HG02943 (cell line): ENCODE data around the gene B4GALT2.

Experiments
- ATAC-seq: cut with Tn5 transposase; IDR thresholded peaks from one replicate; pipeline ENCODE4 v1.9.1; 2021; ENCODE audit warnings: mild to moderate bottlenecking, low read depth, moderate library complexity; ENCODE audit not compliant: unreplicated experiment

B4GALT2 gene

DNA sequence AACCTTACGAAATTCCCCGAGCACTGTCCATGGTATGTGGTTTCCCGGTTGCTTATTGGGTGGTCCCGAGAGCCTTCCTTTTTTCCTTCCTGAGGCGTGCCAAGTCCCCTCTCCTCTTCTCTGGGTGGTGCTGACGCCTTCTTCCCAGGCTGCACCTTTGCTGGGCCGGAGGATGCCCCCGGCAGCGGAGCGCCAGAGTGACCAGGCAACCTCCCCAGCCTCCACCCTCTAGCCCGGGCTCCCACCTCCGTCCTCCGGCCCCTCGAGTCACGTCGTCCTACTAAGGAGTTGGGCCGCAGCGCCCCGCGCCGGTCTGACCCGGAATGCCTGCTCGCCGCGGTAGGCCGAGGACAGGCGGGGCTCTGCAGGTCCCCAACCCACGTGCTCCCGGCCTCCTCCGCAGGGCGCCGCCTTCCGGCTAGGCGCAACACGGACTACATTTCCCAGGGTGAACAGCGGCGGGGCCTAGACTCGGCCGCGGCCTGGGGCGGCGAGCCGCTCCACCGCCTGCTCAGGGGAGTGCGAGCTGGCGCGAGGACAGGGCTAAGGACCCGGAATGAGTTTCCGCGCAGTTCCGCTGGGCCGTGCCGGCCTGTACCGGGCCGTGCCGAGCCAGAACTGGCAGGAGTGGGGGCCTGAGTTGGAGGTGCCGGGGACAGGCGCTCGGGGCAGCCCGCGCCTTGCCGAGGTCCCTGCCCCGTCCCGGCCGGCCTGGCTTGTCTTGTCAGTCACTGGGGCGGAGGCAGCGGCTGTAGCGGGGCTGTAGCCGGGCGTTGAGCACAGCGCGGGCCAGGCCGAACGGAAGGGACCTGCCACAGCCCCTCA, 32.6 kb upstream of the B4GALT2 start, which contains the start of gene IPO13:
TSS of gene IPO13 (plus strand) at position 715 of the 825 bp plus-strand sequence. CDS start 651 bp downstream, outside the sequence.
- peak; percentile 87 for ATAC-seq

- ATAC-seq, result peak; percentile 3
Measured at GRCh38 chr1:43947061-43947873, 31.7 kb upstream of the B4GALT2 start.

DNA sequence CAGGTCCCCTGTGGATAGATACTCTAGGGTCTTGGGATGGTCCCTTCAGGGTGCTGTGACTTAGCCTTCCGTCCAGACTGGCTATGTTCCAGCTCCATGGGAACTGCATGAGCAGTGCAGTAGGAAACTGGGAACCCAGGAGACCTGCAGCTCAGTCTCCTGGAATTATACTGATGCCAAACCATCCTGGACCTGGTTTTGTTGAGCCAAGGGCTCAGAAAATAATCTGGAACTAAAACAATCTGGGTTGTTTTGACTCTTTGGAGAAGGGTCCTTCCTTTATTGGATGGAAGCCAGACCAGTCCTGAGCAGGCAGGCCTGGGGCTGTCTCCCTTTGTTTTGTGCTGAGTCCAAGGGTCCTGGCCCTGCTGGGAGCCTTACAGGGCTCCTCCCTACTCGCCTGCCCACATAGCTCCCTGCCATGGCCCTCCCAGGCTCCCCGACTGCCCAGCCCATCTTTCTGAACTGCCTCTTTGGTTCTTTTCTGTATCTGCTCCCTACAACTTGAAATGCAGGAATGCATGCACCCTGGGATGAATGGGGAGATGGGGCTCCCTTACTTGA, 31.1 kb upstream of the B4GALT2 start:
- ATAC-seq, result no peak

DNA sequence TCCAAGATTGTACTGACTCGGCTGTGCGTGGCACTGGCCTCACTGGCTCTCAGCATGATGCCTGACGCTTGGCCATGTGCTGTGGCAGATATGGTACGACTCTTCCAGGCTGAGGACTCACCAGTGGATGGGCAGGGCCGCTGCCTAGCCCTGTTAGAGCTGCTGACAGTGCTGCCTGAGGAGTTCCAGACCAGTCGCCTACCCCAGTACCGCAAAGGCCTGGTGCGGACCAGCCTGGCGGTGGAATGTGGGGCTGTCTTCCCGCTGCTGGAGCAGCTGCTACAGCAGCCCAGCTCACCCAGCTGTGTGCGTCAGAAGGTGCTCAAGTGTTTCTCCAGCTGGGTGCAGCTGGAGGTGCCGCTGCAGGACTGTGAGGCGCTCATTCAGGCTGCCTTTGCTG, 29.3 kb upstream of the B4GALT2 start:
- ATAC-seq, result no peak

- no peak for ATAC-seq
Measured at GRCh38 chr1:43951021-43951985, 27.7 kb upstream of the B4GALT2 start.

GRCh38 chr1:43952731-43953346, 26.2 kb upstream of the B4GALT2 start:
- no peak for ATAC-seq

- no peak for ATAC-seq
Measured at GRCh38 chr1:43953361-43953760, 25.6 kb upstream of the B4GALT2 start.

- no peak for ATAC-seq
Measured at GRCh38 chr1:43954036-43954435, 25.0 kb upstream of the B4GALT2 start.

DNA sequence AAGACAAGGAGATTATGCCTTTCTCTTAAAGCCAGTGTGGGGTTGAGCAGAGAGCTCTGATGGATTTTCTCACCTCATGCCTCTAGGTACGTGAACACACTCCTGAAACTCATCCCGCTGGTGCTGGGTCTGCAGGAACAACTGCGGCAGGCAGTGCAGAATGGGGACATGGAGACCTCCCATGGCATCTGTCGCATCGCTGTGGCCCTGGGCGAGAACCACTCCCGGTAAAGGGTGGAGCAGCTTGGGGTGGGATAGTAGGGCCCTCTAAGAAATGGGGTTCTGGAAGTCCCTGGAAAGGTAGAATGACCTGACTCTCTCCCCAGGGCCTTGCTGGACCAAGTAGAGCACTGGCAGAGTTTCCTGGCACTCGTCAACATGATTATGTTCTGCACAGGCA, 22.8 kb upstream of the B4GALT2 start:
- no peak for ATAC-seq

DNA sequence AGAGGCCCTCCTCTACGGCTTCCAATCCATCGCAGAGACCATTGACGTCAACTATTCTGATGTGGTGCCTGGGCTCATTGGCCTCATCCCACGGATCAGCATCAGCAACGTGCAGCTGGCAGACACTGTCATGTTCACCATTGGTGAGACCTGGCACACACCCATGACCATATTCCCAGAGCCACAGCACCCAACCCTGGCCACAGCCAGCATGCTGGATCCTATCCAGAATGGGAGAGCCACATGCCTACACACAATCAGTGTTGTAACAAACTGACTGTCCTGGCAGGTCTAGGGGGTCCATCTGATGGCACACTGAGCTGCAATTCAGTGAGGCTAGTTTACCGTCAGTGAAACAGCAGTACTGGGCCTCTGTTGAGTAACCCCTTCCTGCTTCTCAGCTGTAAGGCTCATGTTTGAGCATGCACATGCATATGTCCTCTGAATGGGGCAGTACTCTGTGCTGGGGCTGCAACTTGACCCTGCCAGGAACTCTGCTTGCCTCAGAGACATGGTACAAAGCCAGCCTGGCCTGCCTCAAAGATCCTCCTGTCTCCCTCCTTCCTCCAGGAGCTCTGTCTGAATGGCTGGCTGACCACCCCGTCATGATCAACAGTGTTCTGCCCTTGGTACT, 21.5 kb upstream of the B4GALT2 start:
- no peak for ATAC-seq

DNA sequence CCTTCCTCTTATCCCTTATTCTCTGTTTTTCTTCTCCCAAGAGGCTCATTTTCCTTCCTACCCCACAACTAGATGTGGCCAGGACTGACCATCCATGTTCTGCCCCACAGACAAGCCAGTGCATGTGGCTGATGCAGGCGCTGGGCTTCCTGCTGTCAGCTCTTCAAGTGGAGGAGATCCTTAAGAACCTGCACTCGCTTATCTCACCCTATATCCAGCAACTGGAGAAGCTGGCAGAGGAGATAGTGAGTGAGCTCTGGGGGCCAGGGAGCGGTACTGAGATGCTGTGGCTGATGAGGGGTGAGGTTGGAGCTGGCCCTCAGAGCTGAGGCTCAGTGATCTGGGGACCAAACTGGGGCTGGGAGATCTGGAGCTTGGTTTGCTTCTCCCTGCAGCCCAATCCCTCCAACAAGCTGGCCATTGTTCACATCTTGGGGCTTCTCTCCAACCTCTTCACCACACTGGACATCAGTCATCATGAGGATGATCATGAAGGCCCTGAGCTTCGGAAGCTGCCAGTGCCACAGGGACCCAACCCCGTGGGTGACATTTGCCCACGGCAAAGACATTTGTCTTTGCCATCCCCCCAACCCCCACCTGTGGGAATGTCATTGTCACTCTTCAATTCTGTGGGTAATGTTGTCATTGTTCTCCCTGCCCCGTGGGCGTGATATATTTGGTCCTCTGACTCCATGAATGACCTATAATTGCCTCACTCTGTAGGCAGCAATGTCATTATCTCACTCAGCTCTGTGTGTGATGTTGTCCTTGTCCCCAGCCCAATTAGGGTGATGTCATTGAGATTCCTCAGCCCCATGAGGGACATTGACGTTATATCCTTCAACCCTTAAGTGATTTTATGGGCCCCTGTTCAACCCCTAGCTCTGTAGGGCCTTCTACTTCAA, 20.4 kb upstream of the B4GALT2 start:
- ATAC-seq, result no peak

GRCh38 chr1:43960798-43961197, 18.2 kb upstream of the B4GALT2 start:
- ATAC-seq, result no peak

- no peak for ATAC-seq
Measured at GRCh38 chr1:43961692-43962091, 17.3 kb upstream of the B4GALT2 start.

- no peak for ATAC-seq
Measured at GRCh38 chr1:43962324-43962723, 16.7 kb upstream of the B4GALT2 start.

DNA sequence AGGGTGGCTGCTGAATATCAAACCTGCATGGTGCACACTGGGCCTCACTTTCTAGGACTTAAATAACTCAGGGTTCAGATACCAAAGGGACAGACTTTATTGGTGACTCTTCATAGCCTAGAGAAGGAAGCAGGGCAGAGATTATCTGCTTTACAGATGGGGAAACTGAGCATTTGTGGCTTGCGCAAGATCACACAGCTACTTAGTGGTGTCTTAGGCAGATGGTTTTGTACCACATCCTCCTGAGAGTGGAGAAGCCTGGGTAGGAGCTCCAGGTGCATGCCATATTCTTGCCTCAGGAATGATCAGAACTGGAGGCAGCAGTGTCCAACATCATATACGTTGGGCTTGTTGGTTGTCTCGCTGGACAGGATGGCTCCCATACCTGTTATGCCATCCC, 16.0 kb upstream of the B4GALT2 start:
- no peak for ATAC-seq

- no peak for ATAC-seq
Measured at GRCh38 chr1:43963890-43964289, 15.1 kb upstream of the B4GALT2 start.

DNA sequence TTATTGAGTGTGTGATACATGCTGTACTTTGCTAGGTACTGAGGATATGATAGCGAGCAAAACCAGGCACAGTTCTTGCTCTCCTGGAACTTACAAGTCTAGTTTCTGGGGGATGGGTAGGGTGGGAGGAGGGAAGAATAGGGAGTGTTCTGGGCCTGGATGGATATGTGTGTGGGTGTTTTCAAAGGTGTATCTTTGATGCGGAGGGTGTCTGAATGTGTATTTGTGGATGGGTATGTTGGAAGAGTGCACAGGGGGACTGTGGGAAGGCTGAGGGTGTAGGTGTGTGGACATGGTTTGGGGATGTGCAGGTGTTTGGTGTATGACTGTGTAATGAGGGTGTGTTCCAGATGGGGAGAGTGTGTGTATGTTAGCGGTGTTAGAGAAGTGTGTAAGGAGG, 13.7 kb upstream of the B4GALT2 start:
- ATAC-seq, result no peak

GRCh38 chr1:43968348-43968948, 10.6 kb upstream of the B4GALT2 start:
- ATAC-seq, result no peak
